Testis (tissue), 2 donors: Measurements from ENCODE around the gene CDH22.

Experiments
- POLR2A ChIP-seq: fragments of 450-650 bp; IDR thresholded peaks from one replicate; pipeline ENCODE4 v1.6.1; 2017; ENCODE audit warnings: antibody characterized with exemption, mild to moderate bottlenecking, moderate library complexity
- TF ChIP-seq, protein P1 (sequence below), 3 experiments: fragments of 450-650 bp in 2 of 3; fragments of 200-600 bp in 1 of 3; sonication (generic) in 1 of 3; IDR thresholded peaks; one replicate each; pipeline ENCODE4 v1.5.1; 2016 to 2019; ENCODE audit warnings: antibody characterized with exemption in 3 of 3, mild to moderate bottlenecking in 2 of 3, moderate library complexity in 1 of 3

DNA sequence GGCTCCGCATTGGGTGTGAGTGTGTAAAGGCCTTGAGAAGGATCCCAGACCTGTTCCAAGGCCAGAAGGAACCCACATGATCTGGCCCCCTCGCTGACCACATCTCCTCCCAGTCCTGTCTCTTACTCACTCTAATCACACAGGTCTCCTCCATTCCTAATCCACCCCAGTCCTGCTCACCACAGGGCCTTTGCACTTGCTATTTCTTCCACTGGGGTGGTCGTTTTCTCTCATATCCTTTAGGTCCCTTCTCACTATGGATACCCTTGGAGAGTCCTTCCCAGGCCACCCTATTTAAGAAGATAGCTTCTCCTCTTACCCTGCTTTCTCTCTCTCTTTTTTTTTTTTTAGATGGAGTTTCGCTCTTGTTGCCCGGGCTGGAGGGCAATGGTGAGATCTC, 124.5 kb downstream of the CDH22 start:
- no peak for TF ChIP-seq POLR2A
- TF ChIP-seq, protein P1, sequence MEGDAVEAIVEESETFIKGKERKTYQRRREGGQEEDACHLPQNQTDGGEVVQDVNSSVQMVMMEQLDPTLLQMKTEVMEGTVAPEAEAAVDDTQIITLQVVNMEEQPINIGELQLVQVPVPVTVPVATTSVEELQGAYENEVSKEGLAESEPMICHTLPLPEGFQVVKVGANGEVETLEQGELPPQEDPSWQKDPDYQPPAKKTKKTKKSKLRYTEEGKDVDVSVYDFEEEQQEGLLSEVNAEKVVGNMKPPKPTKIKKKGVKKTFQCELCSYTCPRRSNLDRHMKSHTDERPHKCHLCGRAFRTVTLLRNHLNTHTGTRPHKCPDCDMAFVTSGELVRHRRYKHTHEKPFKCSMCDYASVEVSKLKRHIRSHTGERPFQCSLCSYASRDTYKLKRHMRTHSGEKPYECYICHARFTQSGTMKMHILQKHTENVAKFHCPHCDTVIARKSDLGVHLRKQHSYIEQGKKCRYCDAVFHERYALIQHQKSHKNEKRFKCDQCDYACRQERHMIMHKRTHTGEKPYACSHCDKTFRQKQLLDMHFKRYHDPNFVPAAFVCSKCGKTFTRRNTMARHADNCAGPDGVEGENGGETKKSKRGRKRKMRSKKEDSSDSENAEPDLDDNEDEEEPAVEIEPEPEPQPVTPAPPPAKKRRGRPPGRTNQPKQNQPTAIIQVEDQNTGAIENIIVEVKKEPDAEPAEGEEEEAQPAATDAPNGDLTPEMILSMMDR (IDR thresholded peaks at IDR 0.05): no peak
